GM06990 (cell line): Measurements from ENCODE around the gene ROR2.

Source experiments
- DNase-seq: peaks from one replicate; pipeline ENCODE4 v3.0.0-alpha.2; 2011; ENCODE audit not compliant: insufficient read length; ENCODE audit errors: extremely low read depth
- H3K27me3 ChIP-seq: replicated peaks from 2 replicates; pipeline ENCODE4 v1.6.0; 2011; ENCODE audit warnings: low read length; ENCODE audit not compliant: control insufficient read depth, insufficient read depth
- H3K36me3 ChIP-seq: 2 replicates; pipeline ENCODE4 v1.5.1; 2011; ENCODE audit warnings: low read length; ENCODE audit not compliant: control insufficient read depth, insufficient read depth
- H3K4me3 ChIP-seq: replicated peaks from 2 replicates; pipeline ENCODE4 v1.5.1; 2011; ENCODE audit warnings: low read depth, mild to moderate bottlenecking, control low read depth, low read length
- TF ChIP-seq, protein P1 (sequence below): IDR thresholded peaks from 2 replicates; pipeline ENCODE4 v1.5.1; 2011; ENCODE audit warnings: low read length, control low read depth, mild to moderate bottlenecking, inconsistent platforms; ENCODE audit not compliant: insufficient read depth, poor library complexity, severe bottlenecking

Gene ROR2

DNA sequence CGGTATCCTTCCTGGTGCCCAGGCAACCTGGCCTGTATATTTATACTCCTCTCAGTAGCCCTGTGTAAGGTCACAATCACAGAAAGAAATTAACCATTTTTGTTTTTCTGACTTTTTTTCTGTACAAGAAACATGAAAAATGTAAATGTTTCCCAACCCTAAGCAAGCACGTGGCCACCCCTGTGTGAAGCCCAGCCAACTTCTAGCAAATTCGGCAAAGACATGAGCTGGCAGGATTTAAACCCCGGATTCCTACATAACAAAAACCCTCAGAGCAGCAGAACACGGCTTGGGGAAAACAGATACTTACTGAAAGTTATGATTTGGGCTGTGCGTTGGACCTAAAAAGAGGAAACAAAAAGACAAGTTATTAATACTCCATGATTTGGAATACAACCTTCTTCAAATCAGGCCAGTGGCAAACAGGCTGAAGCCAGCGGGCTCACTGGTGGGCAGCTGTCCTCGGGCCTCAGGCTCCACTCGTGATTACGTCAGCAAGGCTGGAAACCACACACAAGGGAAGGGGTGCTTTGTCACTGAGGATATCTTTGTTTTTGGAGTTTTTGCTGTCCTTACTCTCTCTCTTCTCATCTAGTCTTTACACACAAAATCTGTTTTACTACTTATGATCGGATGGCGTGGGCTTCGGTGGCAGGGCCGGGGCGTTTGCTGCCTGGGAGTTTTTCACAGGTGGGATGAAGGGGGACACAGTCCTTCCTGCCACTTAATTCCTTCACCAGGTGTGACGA, 194.1 kb downstream of the ROR2 start:
- Histone ChIP-seq H3K36me3 (no peaks in the 10 kb centered on the region), H3K27me3 (no peaks in the 10 kb centered on the region; the same call in 1 of the 2 replicates), H3K4me3 (no peak overlapping the region)
- DNase-seq: no peak
- TF ChIP-seq, protein P1, sequence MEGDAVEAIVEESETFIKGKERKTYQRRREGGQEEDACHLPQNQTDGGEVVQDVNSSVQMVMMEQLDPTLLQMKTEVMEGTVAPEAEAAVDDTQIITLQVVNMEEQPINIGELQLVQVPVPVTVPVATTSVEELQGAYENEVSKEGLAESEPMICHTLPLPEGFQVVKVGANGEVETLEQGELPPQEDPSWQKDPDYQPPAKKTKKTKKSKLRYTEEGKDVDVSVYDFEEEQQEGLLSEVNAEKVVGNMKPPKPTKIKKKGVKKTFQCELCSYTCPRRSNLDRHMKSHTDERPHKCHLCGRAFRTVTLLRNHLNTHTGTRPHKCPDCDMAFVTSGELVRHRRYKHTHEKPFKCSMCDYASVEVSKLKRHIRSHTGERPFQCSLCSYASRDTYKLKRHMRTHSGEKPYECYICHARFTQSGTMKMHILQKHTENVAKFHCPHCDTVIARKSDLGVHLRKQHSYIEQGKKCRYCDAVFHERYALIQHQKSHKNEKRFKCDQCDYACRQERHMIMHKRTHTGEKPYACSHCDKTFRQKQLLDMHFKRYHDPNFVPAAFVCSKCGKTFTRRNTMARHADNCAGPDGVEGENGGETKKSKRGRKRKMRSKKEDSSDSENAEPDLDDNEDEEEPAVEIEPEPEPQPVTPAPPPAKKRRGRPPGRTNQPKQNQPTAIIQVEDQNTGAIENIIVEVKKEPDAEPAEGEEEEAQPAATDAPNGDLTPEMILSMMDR: no peak

DNA sequence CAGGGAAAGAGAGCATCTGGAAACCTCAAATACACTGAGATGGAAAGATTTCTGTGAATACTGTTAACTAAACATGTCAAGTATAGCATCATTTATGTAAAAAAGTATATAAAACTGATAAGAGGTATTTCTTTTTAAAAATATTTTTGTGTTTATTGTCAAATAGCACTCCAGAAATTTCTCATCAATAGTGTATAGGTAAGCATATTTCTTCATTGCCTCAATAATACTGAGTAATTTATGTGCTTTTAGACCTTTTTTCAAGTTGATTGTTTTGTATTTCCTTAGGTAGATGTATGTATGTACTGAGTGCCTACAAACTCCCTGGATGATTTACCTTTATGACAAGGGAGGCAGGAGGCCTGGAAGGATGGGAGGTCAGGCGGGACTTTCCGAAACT, 196.3 kb downstream of the ROR2 start:
- H3K27me3 ChIP-seq: no peaks in the 10 kb centered on the region; the same call in 1 of the 2 replicates
- H3K36me3 ChIP-seq: no peaks in the 10 kb centered on the region
- TF ChIP-seq, protein P1: no peak
- no peak overlapping the region for H3K4me3 ChIP-seq
- no peak for DNase-seq

DNA sequence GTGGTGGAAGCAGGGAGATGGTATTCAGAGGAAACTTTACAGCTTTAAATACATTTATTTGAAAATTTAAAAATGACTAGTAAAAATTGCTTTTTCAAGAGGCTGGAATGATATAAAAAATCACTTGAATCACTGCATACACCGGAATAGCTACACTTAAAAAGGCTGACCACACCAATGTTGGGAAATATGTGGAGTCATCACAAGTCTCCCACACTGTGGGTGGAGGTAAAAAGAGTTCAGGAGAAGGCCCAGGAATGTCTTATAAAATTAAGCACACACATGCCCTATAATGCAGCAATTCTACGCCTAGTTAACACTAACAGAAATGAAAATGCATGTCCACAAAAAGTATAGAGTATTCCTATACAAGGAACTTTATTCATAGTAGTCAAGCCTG, 198.1 kb downstream of the ROR2 start:
- DNase-seq: no peak
- TF ChIP-seq, protein P1: no peak
- Histone ChIP-seq H3K27me3 (no peaks in the 10 kb centered on the region; the same call in 1 of the 2 replicates), H3K4me3 (no peak overlapping the region), H3K36me3 (no peaks in the 10 kb centered on the region)

DNA sequence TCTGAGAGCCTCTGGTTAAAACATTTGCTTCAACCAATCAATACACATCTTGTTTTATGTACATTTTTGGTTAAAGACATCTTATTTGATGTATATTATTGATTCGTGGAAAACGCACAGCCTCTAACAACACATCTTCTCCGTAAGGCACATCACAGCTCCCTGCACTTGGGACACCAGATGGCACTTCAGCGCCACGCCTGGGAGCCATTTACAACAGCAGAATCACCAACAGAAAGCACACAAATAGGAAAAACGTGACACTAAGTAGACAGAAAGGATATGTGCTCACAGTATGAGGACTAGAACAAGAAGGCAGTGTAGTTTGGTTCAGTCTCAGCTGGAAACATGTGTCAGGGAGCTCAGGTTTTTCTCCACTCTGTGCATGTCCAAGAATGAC, 199.7 kb downstream of the ROR2 start:
- TF ChIP-seq, protein P1: no peak
- Histone ChIP-seq H3K36me3 (no peaks in the 10 kb centered on the region), H3K4me3 (no peak overlapping the region), H3K27me3 (no peaks in the 10 kb centered on the region; the same call in 1 of the 2 replicates)
- no peak for DNase-seq

DNA sequence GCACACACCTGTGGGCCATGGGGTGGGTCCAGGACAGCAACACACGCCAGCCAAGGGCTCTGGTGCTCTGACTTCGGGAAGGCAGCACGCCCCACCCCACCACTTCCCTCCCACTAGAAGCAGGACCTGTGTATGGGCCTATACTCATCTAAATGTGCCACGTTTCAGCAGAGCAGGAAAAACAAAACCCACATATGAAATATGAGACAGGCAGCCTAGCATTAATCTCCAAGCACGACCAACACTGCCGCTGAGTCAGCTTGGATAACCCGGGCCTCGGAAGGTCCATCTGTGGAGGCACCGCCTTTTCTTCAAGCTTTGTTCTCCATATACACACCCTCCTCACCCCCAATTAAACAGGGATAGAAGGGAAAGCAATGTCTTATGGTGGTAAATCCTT, 203.1 kb downstream of the ROR2 start:
- TF ChIP-seq, protein P1: no peak
- Histone ChIP-seq H3K36me3 (no peaks in the 10 kb centered on the region), H3K4me3 (no peak overlapping the region), H3K27me3 (no peaks in the 10 kb centered on the region; the same call in 1 of the 2 replicates)
- DNase-seq: no peak
